GM08714 (cell line): ENCODE measurements around the gene MOB3B.

ENCODE experiments used
- H3K4me3 ChIP-seq: fragments of 200-500 bp; sonication (Bioruptor generic); 2 replicates; pipeline ENCODE4 v1.5.1; 2014; ENCODE audit warnings: mild to moderate bottlenecking, low read length, inconsistent platforms
- ZNF274 ChIP-seq: IDR thresholded peaks from 2 replicates; pipeline ENCODE4 v1.6.1; 2012; ENCODE audit warnings: mild to moderate bottlenecking, low read depth, low read length

Gene MOB3B

GRCh38 chr9:27442464-27442863 is 87.2 kb downstream of the MOB3B start:
- no peak overlapping the region for H3K4me3 ChIP-seq
- TF ChIP-seq ZNF274: no peak

GRCh38 chr9:27441741-27442070 is 87.9 kb downstream of the MOB3B start:
- no peak overlapping the region for H3K4me3 ChIP-seq
- no peak for TF ChIP-seq ZNF274

- H3K4me3 ChIP-seq: no peak overlapping the region
- TF ChIP-seq ZNF274: no peak
These were observed 88.5 kb downstream of the MOB3B start for GRCh38 chr9:27440888-27441740.

- H3K4me3 ChIP-seq: no peak overlapping the region
- no peak for TF ChIP-seq ZNF274
These were observed 91.1 kb downstream of the MOB3B start for GRCh38 chr9:27438522-27438921.

GRCh38 chr9:27437652-27438373 is 91.8 kb downstream of the MOB3B start:
- no peak overlapping the region for H3K4me3 ChIP-seq
- no peak for TF ChIP-seq ZNF274

GRCh38 chr9:27436234-27436633 is 93.4 kb downstream of the MOB3B start:
- H3K4me3 ChIP-seq: no peak overlapping the region
- TF ChIP-seq ZNF274: no peak

- no peak overlapping the region for H3K4me3 ChIP-seq
- no peak for TF ChIP-seq ZNF274
These were observed 95.8 kb downstream of the MOB3B start for GRCh38 chr9:27433631-27434325.

- H3K4me3 ChIP-seq: no peak overlapping the region
- TF ChIP-seq ZNF274: no peak
These were observed 97.3 kb downstream of the MOB3B start for GRCh38 chr9:27432308-27432707.

GRCh38 chr9:27431543-27432147 is 98.0 kb downstream of the MOB3B start:
- no peak for TF ChIP-seq ZNF274
- H3K4me3 ChIP-seq: no peak overlapping the region

GRCh38 chr9:27430750-27431535 is 98.7 kb downstream of the MOB3B start:
- H3K4me3 ChIP-seq: no peak overlapping the region
- TF ChIP-seq ZNF274: no peak

GRCh38 chr9:27429917-27430316 is 99.7 kb downstream of the MOB3B start:
- no peak for TF ChIP-seq ZNF274
- H3K4me3 ChIP-seq: no peak overlapping the region

GRCh38 chr9:27429436-27429835 is 100.2 kb downstream of the MOB3B start:
- TF ChIP-seq ZNF274: no peak
- H3K4me3 ChIP-seq: no peak overlapping the region

- no peak for TF ChIP-seq ZNF274
These were observed 101.1 kb downstream of the MOB3B start for GRCh38 chr9:27428551-27428950.

GRCh38 chr9:27427272-27427643 is 102.4 kb downstream of the MOB3B start:
- no peak for TF ChIP-seq ZNF274
- H3K4me3 ChIP-seq: no peak overlapping the region

More at GRCh38 chr9:27428551-27428950, 101.1 kb downstream of the MOB3B start:
- H3K4me3 ChIP-seq: no peak overlapping the region
